Stomach (tissue), 4 donors: ENCODE results near the gene MYMX.

Experiments used
- EP300 ChIP-seq: sonication (generic); formaldehyde crosslinking; IDR thresholded peaks from one replicate; pipeline ENCODE4 v1.6.1; 2017; ENCODE audit warnings: antibody characterized with exemption
- POLR2A ChIP-seq, 4 donors: fragments of 450-650 bp; IDR thresholded peaks; one replicate each; pipeline ENCODE4 v1.6.1; 2016; ENCODE audit warnings: antibody characterized with exemption in 4 of 4, control low read depth in 2 of 4, mild to moderate bottlenecking in 1 of 4, moderate library complexity in 1 of 4
- POLR2AphosphoS5 ChIP-seq, 3 donors: sonication (generic); formaldehyde crosslinking; IDR thresholded peaks; one replicate each; pipeline ENCODE4 v1.6.1; 2016; ENCODE audit warnings: antibody characterized with exemption in 3 of 3
- TF ChIP-seq, protein P1 (sequence below), 7 experiments: fragments of 450-650 bp in 4 of 7; fragments of 200-600 bp in 3 of 7; sonication (generic) in 3 of 7; IDR thresholded peaks; one replicate each; pipeline ENCODE4 v1.5.1; 2016 to 2019; ENCODE audit warnings: antibody characterized with exemption in 7 of 7, control low read depth in 2 of 7, mild to moderate bottlenecking in 1 of 7

DNA sequence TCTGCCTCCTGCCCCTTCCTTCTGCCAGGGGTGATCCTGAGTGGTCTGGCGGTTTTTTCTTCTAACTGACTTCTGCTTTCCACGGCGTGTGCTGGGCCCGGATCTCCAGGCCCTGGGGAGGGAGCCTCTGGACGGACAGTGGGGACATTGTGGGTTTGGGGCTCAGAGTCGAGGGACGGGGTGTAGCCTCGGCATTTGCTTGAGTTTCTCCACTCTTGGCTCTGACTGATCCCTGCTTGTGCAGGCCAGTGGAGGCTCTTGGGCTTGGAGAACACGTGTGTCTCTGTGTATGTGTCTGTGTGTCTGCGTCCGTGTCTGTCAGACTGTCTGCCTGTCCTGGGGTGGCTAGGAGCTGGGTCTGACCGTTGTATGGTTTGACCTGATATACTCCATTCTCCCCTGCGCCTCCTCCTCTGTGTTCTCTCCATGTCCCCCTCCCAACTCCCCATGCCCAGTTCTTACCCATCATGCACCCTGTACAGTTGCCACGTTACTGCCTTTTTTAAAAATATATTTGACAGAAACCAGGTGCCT is 16.9 kb downstream of the MYMX start:
- TF ChIP-seq, protein P1, sequence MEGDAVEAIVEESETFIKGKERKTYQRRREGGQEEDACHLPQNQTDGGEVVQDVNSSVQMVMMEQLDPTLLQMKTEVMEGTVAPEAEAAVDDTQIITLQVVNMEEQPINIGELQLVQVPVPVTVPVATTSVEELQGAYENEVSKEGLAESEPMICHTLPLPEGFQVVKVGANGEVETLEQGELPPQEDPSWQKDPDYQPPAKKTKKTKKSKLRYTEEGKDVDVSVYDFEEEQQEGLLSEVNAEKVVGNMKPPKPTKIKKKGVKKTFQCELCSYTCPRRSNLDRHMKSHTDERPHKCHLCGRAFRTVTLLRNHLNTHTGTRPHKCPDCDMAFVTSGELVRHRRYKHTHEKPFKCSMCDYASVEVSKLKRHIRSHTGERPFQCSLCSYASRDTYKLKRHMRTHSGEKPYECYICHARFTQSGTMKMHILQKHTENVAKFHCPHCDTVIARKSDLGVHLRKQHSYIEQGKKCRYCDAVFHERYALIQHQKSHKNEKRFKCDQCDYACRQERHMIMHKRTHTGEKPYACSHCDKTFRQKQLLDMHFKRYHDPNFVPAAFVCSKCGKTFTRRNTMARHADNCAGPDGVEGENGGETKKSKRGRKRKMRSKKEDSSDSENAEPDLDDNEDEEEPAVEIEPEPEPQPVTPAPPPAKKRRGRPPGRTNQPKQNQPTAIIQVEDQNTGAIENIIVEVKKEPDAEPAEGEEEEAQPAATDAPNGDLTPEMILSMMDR (IDR thresholded peaks at IDR 0.05): no peak
- TF ChIP-seq POLR2A (IDR thresholded peaks at IDR 0.05) (no peak), POLR2AphosphoS5 (IDR thresholded peaks at IDR 0.05) (no peak), EP300 (no peak)
